OCI-LY3 (cell line): Measurements from ENCODE around the gene LGALS4.
"Not testable (repeated sequence)": the region's sequence is repeated elsewhere in the genome, so short reads cannot be mapped to it uniquely, and the experiment has no call there.

Experiments
- H2AFZ ChIP-seq: fragments of 200-600, 300-600 bp; shearing (Covaris generic); 2 replicates; pipeline ENCODE4 v1.6.0; 2014; ENCODE audit warnings: antibody characterized with exemption, low read depth, low read length
- H3K27ac ChIP-seq: fragments of 200-600, 300-600 bp; sonication (generic); 2 replicates; pipeline ENCODE4 v1.5.1; 2014; ENCODE audit warnings: mild to moderate bottlenecking, low read length, moderate library complexity, mixed read lengths
- H3K27me3 ChIP-seq: fragments of 200-600, 300-600 bp; sonication (generic); 2 replicates; pipeline ENCODE4 v1.6.1; 2014; ENCODE audit warnings: low read depth, low read length, mixed read lengths
- H3K36me3 ChIP-seq: fragments of 200-600, 300-600 bp; sonication (generic); replicated peaks from 2 replicates; pipeline ENCODE3; 2014; ENCODE audit warnings: low read depth, low read length, mixed read lengths
- H3K4me1 ChIP-seq: fragments of 300-600, 200-600 bp; sonication (generic); 2 replicates; pipeline ENCODE4 v1.6.1; 2014; ENCODE audit warnings: low read length, mixed read lengths
- H3K4me2 ChIP-seq: fragments of 200-600, 300-600 bp; sonication (generic); 2 replicates; pipeline ENCODE4 v1.6.1; 2014; ENCODE audit warnings: low read length, mixed read lengths
- H3K4me3 ChIP-seq: fragments of 300-600, 200-600 bp; sonication (generic); 2 replicates; pipeline ENCODE4 v1.5.1; 2014; ENCODE audit warnings: antibody characterized with exemption, mild to moderate bottlenecking, low read length, moderate library complexity
- H3K79me2 ChIP-seq: fragments of 300-600, 200-600 bp; shearing (Covaris generic); 2 replicates; pipeline ENCODE4 v1.6.1; 2014; ENCODE audit warnings: mild to moderate bottlenecking, low read length, mixed read lengths
- H3K9ac ChIP-seq: fragments of 300-600, 200-600 bp; shearing (Covaris generic); 2 replicates; pipeline ENCODE4 v1.6.0; 2014; ENCODE audit warnings: mild to moderate bottlenecking, low read length, moderate library complexity
- H3K9me3 ChIP-seq: fragments of 200-600, 300-600 bp; shearing (Covaris generic); 2 replicates; pipeline ENCODE4 v1.6.1; 2014; ENCODE audit warnings: low read length, mixed read lengths; ENCODE audit not compliant: insufficient read depth
- H4K20me1 ChIP-seq: fragments of 200-600, 300-600 bp; sonication (generic); 2 replicates; pipeline ENCODE4 v1.6.1; 2016; ENCODE audit warnings: low read length, mixed read lengths; ENCODE audit not compliant: insufficient read depth
- EZH2phosphoT487 ChIP-seq: fragments of 200-600 bp; shearing (Covaris generic); IDR thresholded peaks from 2 replicates; pipeline ENCODE4 v1.6.1; 2018; ENCODE audit warnings: antibody characterized with exemption, mixed run types, low read depth
- TF ChIP-seq, protein P1 (sequence below): fragments of 200-600, 300-600 bp; sonication (generic); IDR thresholded peaks from 2 replicates; pipeline ENCODE4 v1.5.1; 2014; ENCODE audit warnings: antibody characterized with exemption, low read length, low read depth

LGALS4 gene

DNA sequence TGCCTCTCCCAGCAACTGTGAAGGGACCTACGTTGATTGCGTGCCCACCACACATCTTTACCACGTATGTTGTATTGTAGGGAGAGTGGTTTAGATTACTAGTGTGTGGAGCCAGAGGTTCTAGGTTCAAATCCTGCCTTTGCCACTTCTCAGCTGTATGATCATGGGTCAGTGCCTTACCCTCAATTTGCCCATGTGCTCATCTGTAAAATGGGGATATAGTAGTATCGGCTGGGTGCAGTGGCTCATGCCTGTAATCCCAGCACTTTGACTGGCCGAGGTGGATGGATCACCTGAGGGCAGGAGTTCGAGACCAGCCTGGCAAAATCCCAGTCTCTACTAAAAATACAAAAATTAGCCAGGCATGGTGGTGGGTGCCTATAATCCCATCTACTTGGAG lies 578 bp upstream of the LGALS4 start:
- H3K27me3 ChIP-seq = no peaks in the 10 kb centered on the region

GRCh38 chr19:38812009-38812840 lies 520 bp downstream of the LGALS4 start:
- Histone ChIP-seq H3K4me3 (no peak overlapping the region), H3K27me3 (no peaks in the 10 kb centered on the region), H4K20me1 (no peaks in the 10 kb centered on the region), H3K4me1 (no peaks in the 10 kb centered on the region), H3K36me3 (peaks cover 13% of the 10 kb centered on the region), H3K9me3 (no peaks in the 10 kb centered on the region), H3K4me2 (no peak overlapping the region), H3K79me2 (no peaks in the 10 kb centered on the region), H3K9ac (no peak overlapping the region), H2AFZ (no peak overlapping the region), H3K27ac (no peak overlapping the region)
- TF ChIP-seq, protein P1, sequence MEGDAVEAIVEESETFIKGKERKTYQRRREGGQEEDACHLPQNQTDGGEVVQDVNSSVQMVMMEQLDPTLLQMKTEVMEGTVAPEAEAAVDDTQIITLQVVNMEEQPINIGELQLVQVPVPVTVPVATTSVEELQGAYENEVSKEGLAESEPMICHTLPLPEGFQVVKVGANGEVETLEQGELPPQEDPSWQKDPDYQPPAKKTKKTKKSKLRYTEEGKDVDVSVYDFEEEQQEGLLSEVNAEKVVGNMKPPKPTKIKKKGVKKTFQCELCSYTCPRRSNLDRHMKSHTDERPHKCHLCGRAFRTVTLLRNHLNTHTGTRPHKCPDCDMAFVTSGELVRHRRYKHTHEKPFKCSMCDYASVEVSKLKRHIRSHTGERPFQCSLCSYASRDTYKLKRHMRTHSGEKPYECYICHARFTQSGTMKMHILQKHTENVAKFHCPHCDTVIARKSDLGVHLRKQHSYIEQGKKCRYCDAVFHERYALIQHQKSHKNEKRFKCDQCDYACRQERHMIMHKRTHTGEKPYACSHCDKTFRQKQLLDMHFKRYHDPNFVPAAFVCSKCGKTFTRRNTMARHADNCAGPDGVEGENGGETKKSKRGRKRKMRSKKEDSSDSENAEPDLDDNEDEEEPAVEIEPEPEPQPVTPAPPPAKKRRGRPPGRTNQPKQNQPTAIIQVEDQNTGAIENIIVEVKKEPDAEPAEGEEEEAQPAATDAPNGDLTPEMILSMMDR = no peak
- no peak for TF ChIP-seq EZH2phosphoT487

More for the DNA sequence above, 578 bp upstream of the LGALS4 start:
- no peaks in the 10 kb centered on the region for H3K4me1 ChIP-seq
- H3K27ac ChIP-seq = no peak overlapping the region
- H3K36me3 ChIP-seq = peaks cover 22% of the 10 kb centered on the region
- H4K20me1 ChIP-seq = no peaks in the 10 kb centered on the region
- H2AFZ ChIP-seq = no peak overlapping the region
- no peaks in the 10 kb centered on the region for H3K79me2 ChIP-seq
- H3K4me3 ChIP-seq = no peak overlapping the region
- H3K4me2 ChIP-seq = no peak overlapping the region
- TF ChIP-seq, protein P1 = no peak
- no peak for TF ChIP-seq EZH2phosphoT487
- no peak overlapping the region for H3K9ac ChIP-seq
- H3K9me3 ChIP-seq = no peaks in the 10 kb centered on the region

DNA sequence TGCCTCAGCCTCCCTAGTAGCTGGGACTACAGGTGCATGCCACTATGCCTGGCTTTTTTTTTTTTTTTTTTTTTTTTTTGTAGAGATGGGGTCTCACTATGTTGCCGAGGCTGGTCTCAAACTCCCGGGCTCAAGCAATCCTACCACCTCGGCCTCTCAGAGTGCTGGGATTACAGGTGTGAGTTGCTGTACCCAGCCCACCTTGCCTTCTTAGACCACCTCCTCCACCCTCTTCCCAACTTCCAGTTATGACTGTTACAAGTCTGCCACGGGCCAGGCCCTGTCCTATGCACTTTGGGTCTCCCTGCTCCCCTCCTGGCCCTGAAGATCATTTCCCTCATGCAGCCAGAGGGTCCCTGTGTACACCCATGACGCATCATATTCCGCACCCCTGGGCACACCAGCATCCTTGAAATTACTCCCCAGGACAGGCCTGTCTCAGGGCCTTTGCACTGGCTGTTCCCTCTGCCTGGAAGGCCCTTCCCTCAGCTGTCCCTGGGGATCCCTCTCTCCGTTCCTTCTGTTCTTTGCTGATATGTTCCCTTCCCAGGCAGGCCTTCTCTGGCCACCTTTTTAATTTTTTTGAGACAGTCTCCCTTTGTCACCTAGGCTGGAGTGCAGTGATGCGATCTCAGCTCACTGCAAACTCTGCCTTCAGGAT lies 3.0 kb downstream of the LGALS4 start:
- no peaks in the 10 kb centered on the region for H3K79me2 ChIP-seq
- H3K27me3 ChIP-seq = no peaks in the 10 kb centered on the region
- H3K4me1 ChIP-seq = no peaks in the 10 kb centered on the region
- no peak overlapping the region for H3K9ac ChIP-seq
- no peak overlapping the region for H3K27ac ChIP-seq
- no peak overlapping the region for H2AFZ ChIP-seq
- H4K20me1 ChIP-seq = no peaks in the 10 kb centered on the region
- no peak overlapping the region for H3K4me2 ChIP-seq
- no peak overlapping the region for H3K4me3 ChIP-seq
- TF ChIP-seq EZH2phosphoT487 = no peak
- TF ChIP-seq, protein P1 = no peak
- H3K9me3 ChIP-seq = no peaks in the 10 kb centered on the region
- H3K36me3 ChIP-seq = no peaks in the 10 kb centered on the region

GRCh38 chr19:38808741-38809140 lies 4.0 kb downstream of the LGALS4 start:
- Histone ChIP-seq H3K9me3 (no peaks in the 10 kb centered on the region), H3K4me2 (no peak overlapping the region), H3K9ac (no peak overlapping the region)

DNA sequence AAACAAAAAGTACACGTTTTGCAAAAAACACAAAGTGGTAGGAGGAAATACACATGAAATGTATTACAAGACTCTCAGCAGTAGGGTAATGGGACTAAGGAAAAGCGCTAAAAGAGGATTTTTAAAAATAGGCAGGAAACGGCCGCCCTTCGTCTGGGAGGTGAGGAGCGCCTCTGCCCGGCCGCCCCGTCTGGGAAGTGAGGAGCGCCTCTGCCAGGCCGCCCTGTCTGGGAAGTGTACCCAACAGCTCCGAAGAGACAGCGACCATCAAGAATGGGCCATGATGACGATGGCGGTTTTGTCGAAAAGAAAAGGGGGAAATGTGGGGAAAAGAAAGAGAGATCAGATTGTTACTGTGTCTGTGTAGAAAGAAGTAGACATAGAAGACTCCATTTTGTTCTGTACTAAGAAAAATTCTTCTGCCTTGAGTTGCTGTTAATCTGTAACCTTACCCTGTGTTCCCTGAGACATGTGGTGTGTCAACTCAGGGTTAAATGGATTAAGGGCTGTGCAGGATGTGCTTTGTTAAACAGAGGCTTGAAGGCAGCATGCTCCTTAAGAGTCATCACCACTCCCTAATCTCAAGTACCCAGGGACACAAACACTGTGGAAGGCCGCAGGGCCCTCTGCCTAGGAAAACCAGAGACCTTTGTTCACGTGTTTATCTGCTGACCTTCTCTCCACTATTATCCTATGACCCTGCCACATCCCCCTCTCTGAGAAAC lies 5.2 kb downstream of the LGALS4 start:
- H3K9me3 ChIP-seq, H3K36me3 ChIP-seq, H3K9ac ChIP-seq, H3K4me1 ChIP-seq, H3K4me3 ChIP-seq, H3K27ac ChIP-seq, H3K79me2 ChIP-seq, H2AFZ ChIP-seq, H3K27me3 ChIP-seq, H3K4me2 ChIP-seq, H4K20me1 ChIP-seq: not testable (repeated sequence)

More at GRCh38 chr19:38808741-38809140, 4.0 kb downstream of the LGALS4 start:
- no peak overlapping the region for H3K27ac ChIP-seq
- TF ChIP-seq EZH2phosphoT487 = no peak
- TF ChIP-seq, protein P1 = no peak
- H3K4me3 ChIP-seq = no peak overlapping the region
- H2AFZ ChIP-seq = no peak overlapping the region
- H3K36me3 ChIP-seq = no peaks in the 10 kb centered on the region
- no peaks in the 10 kb centered on the region for H3K79me2 ChIP-seq
- H3K4me1 ChIP-seq = no peaks in the 10 kb centered on the region
- no peaks in the 10 kb centered on the region for H3K27me3 ChIP-seq
- no peaks in the 10 kb centered on the region for H4K20me1 ChIP-seq
